H9 (cell line): ENCODE measurements around the gene KLHL28. TPM values are rescaled to one million over a fixed set of nuclear protein-coding genes. Genes with fewer than 3 reads are reported as not detected.

Experiments
- DNase-seq: peaks from one replicate; pipeline ENCODE4 v3.0.0-alpha.2; 2017
- H2AFZ ChIP-seq: one replicate; pipeline ENCODE4 v1.6.1; 2013; ENCODE audit warnings: mild to moderate bottlenecking, low read length, control low read depth, moderate library complexity
- H2AK5ac ChIP-seq: 2 replicates; pipeline ENCODE4 v1.6.1; 2013; ENCODE audit warnings: low read length, control low read depth, mixed read lengths; ENCODE audit not compliant: insufficient read length
- H2BK120ac ChIP-seq: one replicate; pipeline ENCODE4 v1.6.1; 2013; ENCODE audit warnings: low read depth, mild to moderate bottlenecking, low read length, control low read depth, inconsistent platforms; ENCODE audit not compliant: poor library complexity, severe bottlenecking
- H2BK12ac ChIP-seq: 2 replicates; pipeline ENCODE4 v1.6.1; 2013; ENCODE audit warnings: low read length, control low read depth, mixed read lengths, low read depth; ENCODE audit not compliant: insufficient read length
- H2BK15ac ChIP-seq: 2 replicates; pipeline ENCODE4 v1.6.1; 2013; ENCODE audit warnings: low read depth, low read length, control low read depth
- H2BK20ac ChIP-seq: one replicate; pipeline ENCODE4 v1.6.1; 2013; ENCODE audit warnings: low read depth, mild to moderate bottlenecking, low read length, control low read depth, inconsistent platforms; ENCODE audit not compliant: poor library complexity, severe bottlenecking
- H2BK5ac ChIP-seq: 2 replicates; pipeline ENCODE4 v1.6.1; 2013; ENCODE audit warnings: low read length, control low read depth, mixed read lengths; ENCODE audit not compliant: insufficient read length
- H3K14ac ChIP-seq: 2 replicates; pipeline ENCODE4 v1.6.1; 2013; ENCODE audit warnings: low read length, control low read depth; ENCODE audit not compliant: insufficient read depth
- H3K18ac ChIP-seq: 2 replicates; pipeline ENCODE4 v1.6.1; 2013; ENCODE audit warnings: low read depth, mild to moderate bottlenecking, mixed read lengths, low read length, control low read depth; ENCODE audit not compliant: insufficient read length
- H3K23ac ChIP-seq: 2 replicates; pipeline ENCODE4 v1.6.1; 2013; ENCODE audit warnings: low read length, control low read depth, mixed read lengths, low read depth; ENCODE audit not compliant: insufficient read length
- H3K23me2 ChIP-seq: 2 replicates; pipeline ENCODE4 v1.6.1; 2013; ENCODE audit warnings: low read depth, mild to moderate bottlenecking, mixed read lengths, low read length, control low read depth; ENCODE audit not compliant: insufficient read length, poor library complexity, severe bottlenecking
- H3K27ac ChIP-seq: 2 replicates; pipeline ENCODE4 v1.5.1; 2013; ENCODE audit warnings: low read length, control low read depth, mixed read lengths, low read depth; ENCODE audit not compliant: insufficient read length
- H3K27me3 ChIP-seq: 2 replicates; pipeline ENCODE4 v1.6.1; 2013; ENCODE audit warnings: low read length, control low read depth, inconsistent platforms; ENCODE audit not compliant: insufficient read depth
- H3K4ac ChIP-seq: 2 replicates; pipeline ENCODE4 v1.6.1; 2013; ENCODE audit warnings: low read depth, mild to moderate bottlenecking, control low read depth, inconsistent platforms, low read length, moderate library complexity
- H3K4me1 ChIP-seq: 2 replicates; pipeline ENCODE4 v1.6.1; 2013; ENCODE audit warnings: low read length, control low read depth, inconsistent platforms; ENCODE audit not compliant: insufficient read depth
- H3K4me2 ChIP-seq: 2 replicates; pipeline ENCODE4 v1.6.1; 2013; ENCODE audit warnings: low read length, control low read depth, mixed read lengths; ENCODE audit not compliant: insufficient read length, insufficient read depth
- H3K56ac ChIP-seq: 2 replicates; pipeline ENCODE4 v1.6.1; 2013; ENCODE audit warnings: low read depth, mild to moderate bottlenecking, mixed read lengths, low read length, control low read depth; ENCODE audit not compliant: insufficient read length
- H3K79me1 ChIP-seq: 2 replicates; pipeline ENCODE4 v1.6.1; 2013; ENCODE audit warnings: low read depth, mild to moderate bottlenecking, moderate library complexity, low read length, control low read depth, inconsistent platforms; ENCODE audit not compliant: insufficient read depth, poor library complexity, severe bottlenecking
- H3K79me2 ChIP-seq: 2 replicates; pipeline ENCODE4 v1.6.1; 2013; ENCODE audit warnings: low read length, control low read depth, inconsistent platforms; ENCODE audit not compliant: insufficient read depth
- H3K9ac ChIP-seq: 2 replicates; pipeline ENCODE4 v1.6.1; 2013; ENCODE audit warnings: low read length, control low read depth, mixed read lengths; ENCODE audit not compliant: insufficient read length; ENCODE audit errors: extremely low read depth
- H3K9me3 ChIP-seq: one replicate; pipeline ENCODE4 v1.6.1; 2013; ENCODE audit warnings: low read depth, low read length, inconsistent platforms; ENCODE audit not compliant: control insufficient read depth
- H3T11ph ChIP-seq: one replicate; pipeline ENCODE4 v1.6.1; 2013; ENCODE audit warnings: mild to moderate bottlenecking, low read length, control low read depth, inconsistent platforms
- H4K20me1 ChIP-seq: one replicate; pipeline ENCODE4 v1.6.1; 2013; ENCODE audit not compliant: control insufficient read depth, insufficient read length, insufficient read depth
- H4K5ac ChIP-seq: 2 replicates; pipeline ENCODE4 v1.6.1; 2013; ENCODE audit warnings: low read depth, mild to moderate bottlenecking, mixed read lengths, low read length, control low read depth; ENCODE audit not compliant: insufficient read length
- H4K8ac ChIP-seq: replicated peaks from 2 replicates; pipeline ENCODE4 v1.6.1; 2013; ENCODE audit warnings: low read length, control low read depth, mixed read lengths, low read depth; ENCODE audit not compliant: insufficient read length
- H4K91ac ChIP-seq: 2 replicates; pipeline ENCODE4 v1.6.1; 2013; ENCODE audit warnings: low read depth, mild to moderate bottlenecking, moderate library complexity, mixed read lengths, low read length, control low read depth; ENCODE audit not compliant: insufficient read length
- H3K27ac Mint-ChIP-seq, 3 experiments: 2 replicates in 2 of 3; 3 replicates in 1 of 3; pipeline ENCODE4 v1.8.0; 2020 to 2021; ENCODE audit warnings: mixed read lengths in 3 of 3, mild to moderate bottlenecking in 1 of 3, moderate library complexity in 1 of 3
- H3K27me3 Mint-ChIP-seq: 2 replicates; pipeline ENCODE4 v1.8.0; 2021; ENCODE audit warnings: low read depth, mild to moderate bottlenecking, moderate library complexity, mixed read lengths
- H3K36me3 Mint-ChIP-seq, 3 experiments: 2 replicates in 2 of 3; 3 replicates in 1 of 3; pipeline ENCODE4 v1.8.0; 2020 to 2021; ENCODE audit warnings: low read depth in 3 of 3, mixed read lengths in 3 of 3; ENCODE audit not compliant: insufficient read depth in 1 of 3
- H3K4me1 Mint-ChIP-seq, 2 experiments: 2 replicates each; pipeline ENCODE4 v1.8.0; 2020; ENCODE audit warnings: mixed read lengths in 2 of 2
- H3K4me3 Mint-ChIP-seq, 2 experiments: 2 replicates in 1 of 2; 3 replicates in 1 of 2; pipeline ENCODE4 v1.8.0; 2020 to 2021; ENCODE audit warnings: mild to moderate bottlenecking in 2 of 2, mixed read lengths in 2 of 2, moderate library complexity in 1 of 2
- H3K9me3 Mint-ChIP-seq, 2 experiments: 2 replicates in 1 of 2; 3 replicates in 1 of 2; pipeline ENCODE4 v1.8.0; 2020; ENCODE audit warnings: mild to moderate bottlenecking in 2 of 2, mixed read lengths in 2 of 2, moderate library complexity in 1 of 2
- WGBS: extraction: QIAGEN DNeasy Blood & Tissue Kit; methylation state at CpG from one replicate; pipeline ENCODE4 v1.1.7; 2013; ENCODE audit warnings: missing lambda C conversion rate, low lambda C conversion rate, mixed read lengths; ENCODE audit not compliant: insufficient read length; ENCODE audit errors: extremely low coverage; 5-methylcytosine and 5-hydroxymethylcytosine counted together
- total RNA-seq: library from RNA; stranded (reverse); gene quantifications from 2 replicates; pipeline ENCODE4 v1.2.1, GENCODE V29; 2021
- TF ChIP-seq, protein P1 (sequence below): fragments of 200-600 bp; sonication (generic); conservative IDR thresholded peaks from 3 replicates; pipeline ENCODE4 v1.8.0; 2021; ENCODE audit warnings: antibody characterized with exemption, mild to moderate bottlenecking

The KLHL28 gene
- total RNA-seq, 1 experiment from 2014 or later = 10.2 TPM

DNA sequence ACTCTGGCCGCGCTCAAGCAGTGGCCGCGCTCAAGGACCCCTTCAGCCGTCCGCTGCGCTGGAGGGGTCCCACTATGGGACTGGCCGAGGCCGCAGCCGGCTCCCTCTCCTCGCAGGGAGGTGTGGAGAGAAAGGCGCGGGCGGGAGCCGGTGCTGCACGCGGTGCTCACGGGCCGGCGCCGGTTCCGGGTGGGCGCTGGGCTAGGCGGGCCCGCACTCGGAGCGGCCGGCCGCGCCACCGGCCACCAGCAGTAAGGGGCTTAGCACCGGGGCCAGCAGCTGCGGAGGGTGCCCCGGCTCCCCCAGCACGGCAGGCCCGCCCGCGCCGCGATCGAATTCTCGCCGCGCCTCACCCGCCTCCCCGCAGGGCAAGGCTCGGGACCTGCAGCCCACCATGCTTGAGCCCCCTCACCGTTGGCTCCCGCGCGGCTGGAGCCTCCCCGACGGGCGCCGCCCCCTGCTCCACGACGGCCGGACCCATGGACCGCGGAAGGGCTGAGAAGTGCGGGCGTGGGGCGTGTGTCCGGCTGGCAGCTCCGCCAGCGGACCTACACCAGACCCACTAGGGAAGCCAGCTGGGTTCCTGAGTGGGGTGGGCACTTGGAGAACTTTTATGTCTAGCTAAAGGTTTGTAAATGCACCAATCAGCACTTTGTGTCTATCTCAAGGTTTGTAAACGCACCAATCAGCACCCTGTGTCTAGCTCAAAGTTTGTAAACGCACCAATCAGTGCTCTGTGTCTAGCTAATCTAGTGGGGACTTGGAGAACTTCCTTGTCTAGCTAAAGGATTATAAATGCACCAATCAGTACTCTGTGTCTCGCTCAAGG, 49.5 kb downstream of the KLHL28 start:
- H3K27ac Mint-ChIP-seq = no peak overlapping the region
- TF ChIP-seq, protein P1, sequence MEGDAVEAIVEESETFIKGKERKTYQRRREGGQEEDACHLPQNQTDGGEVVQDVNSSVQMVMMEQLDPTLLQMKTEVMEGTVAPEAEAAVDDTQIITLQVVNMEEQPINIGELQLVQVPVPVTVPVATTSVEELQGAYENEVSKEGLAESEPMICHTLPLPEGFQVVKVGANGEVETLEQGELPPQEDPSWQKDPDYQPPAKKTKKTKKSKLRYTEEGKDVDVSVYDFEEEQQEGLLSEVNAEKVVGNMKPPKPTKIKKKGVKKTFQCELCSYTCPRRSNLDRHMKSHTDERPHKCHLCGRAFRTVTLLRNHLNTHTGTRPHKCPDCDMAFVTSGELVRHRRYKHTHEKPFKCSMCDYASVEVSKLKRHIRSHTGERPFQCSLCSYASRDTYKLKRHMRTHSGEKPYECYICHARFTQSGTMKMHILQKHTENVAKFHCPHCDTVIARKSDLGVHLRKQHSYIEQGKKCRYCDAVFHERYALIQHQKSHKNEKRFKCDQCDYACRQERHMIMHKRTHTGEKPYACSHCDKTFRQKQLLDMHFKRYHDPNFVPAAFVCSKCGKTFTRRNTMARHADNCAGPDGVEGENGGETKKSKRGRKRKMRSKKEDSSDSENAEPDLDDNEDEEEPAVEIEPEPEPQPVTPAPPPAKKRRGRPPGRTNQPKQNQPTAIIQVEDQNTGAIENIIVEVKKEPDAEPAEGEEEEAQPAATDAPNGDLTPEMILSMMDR = no peak
- H3K4me3 Mint-ChIP-seq = no peak overlapping the region

More for the DNA sequence above, 49.5 kb downstream of the KLHL28 start:
- Histone ChIP-seq H3K4ac (no peak overlapping the region), H2BK12ac (no peak overlapping the region), H3K4me2 (no peak overlapping the region), H4K91ac (no peak overlapping the region), H3K9me3 (no peaks in the 10 kb centered on the region), H3K27me3 (no peaks in the 10 kb centered on the region), H2BK120ac (no peak overlapping the region), H2BK5ac (no peak overlapping the region), H3T11ph (no peak overlapping the region), H4K8ac (no peak overlapping the region), H3K14ac (no peak overlapping the region), H3K79me2 (no peaks in the 10 kb centered on the region), H3K18ac (no peak overlapping the region), H2AFZ (no peak overlapping the region), H3K4me1 (no peaks in the 10 kb centered on the region), H3K23me2 (no peaks in the 10 kb centered on the region), H4K20me1 (no peaks in the 10 kb centered on the region), H3K9ac (no peak overlapping the region), H3K79me1 (no peaks in the 10 kb centered on the region), H2BK20ac (no peak overlapping the region), H3K23ac (no peak overlapping the region), H2BK15ac (no peak overlapping the region), H2AK5ac (no peak overlapping the region), H3K56ac (no peak overlapping the region), H4K5ac (no peak overlapping the region), H3K27ac (no peak overlapping the region)
- H3K4me1 Mint-ChIP-seq = peaks cover 22% of the 10 kb centered on the region in 2 experiments
- no peaks in the 10 kb centered on the region for H3K27me3 Mint-ChIP-seq
- peaks cover 0 to 4% of the 10 kb centered on the region in 2 experiments; a peak in 2 of 5 replicates for H3K9me3 Mint-ChIP-seq
- no peak for DNase-seq
- no CpG with 5 or more reads among the region's 69 CpGs for WGBS
- 0 out of 7 replicates have a peak, but pooled peaks cover 0 to 3% (median 0%) of the 10 kb centered on the region in 3 experiments for H3K36me3 Mint-ChIP-seq
